Inflammatory macrophage (primary cell): ENCODE data around the gene ADCY3.

Experiments used
- DNase-seq, 2 donors: peaks; one replicate each; pipeline ENCODE4 v3.0.0-alpha.2; 2020 to 2022

Gene ADCY3

GRCh38 chr2:24874035-24874434, 46.0 kb downstream of the ADCY3 start:
- DNase-seq, result peak; percentile 74 to 89

DNA sequence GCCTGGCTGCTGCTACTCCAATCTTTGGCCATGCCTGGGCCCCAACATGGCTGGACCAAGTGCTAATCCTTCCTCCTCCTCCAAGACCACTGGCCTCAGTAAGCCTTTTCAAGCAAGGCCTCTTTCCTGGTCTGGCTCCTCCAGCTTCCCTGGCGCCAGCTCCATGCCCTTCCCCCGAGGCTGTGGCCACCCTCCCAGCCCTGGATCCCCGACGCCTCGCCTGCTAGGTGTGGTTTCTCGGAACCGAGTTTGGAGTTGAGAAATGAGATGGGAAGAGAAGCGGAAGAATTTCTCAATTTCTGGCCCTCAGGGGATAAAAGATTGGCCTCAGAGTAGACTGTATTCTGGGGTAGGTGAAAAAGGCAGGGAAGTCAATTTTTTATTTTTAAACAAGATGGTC, 46.4 kb downstream of the ADCY3 start:
- DNase-seq, result no peak

GRCh38 chr2:24872344-24873115, 47.5 kb downstream of the ADCY3 start:
- no peak for DNase-seq

DNA sequence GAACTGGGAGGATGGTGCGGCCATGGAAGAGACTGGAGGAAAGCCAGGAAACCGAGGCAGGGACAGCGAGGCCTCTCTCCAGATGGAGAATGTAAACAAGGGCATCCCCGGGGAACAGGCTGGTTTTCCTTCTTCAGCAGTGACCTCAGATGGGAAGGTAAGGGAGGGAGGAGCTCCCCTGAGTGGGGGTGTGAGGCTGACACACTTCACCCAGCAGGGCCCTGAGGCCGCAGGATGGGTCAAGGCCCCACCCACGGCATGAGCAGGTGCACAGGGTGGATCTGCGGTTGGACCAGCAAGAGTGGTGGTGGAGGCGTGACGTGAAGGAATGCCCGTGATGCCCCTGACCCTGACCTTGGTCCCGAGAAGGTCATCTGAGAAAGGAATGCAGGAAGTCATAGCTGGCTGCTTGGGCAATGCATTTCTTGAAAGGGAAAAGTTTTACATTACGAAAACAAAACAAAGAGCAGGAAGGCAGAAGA, 48.1 kb downstream of the ADCY3 start:
- DNase-seq, result no peak

DNA sequence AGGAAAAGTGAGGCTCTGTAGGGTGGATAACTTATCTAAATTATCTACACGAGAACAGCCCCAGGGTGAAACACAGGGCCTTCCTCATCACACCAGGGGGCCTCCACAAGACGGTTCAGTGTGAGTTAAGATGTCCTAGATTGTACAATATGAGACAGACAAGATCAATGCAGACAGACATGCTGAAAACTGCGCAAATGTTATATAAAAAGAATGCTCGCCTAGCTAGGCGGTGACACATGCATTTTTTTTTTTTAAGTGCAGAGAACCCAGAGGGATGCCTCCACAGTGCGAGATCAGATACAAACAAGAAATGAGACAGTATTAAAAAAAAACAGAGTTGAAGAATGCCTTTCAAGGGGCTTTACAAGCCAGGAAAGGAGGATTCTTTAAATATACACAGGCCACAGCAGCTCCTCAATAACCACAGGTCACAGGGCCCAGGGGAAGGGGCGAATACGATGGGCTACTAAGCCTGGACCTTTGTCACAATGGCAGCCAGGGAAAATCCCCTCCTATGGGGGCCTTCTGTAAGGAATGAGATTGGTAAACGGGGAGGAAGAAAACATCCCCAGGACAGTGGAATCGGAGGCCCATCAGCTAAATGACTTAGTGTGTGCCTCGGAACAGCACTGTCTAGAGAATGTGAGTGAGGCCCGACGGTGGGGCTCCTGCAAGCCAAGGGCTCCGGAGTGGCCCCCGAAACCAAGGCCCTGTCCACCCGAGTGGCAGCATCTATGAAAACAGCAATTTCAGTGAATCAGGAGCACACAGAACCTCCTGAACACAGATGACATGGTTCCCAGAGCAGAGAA, 48.9 kb downstream of the ADCY3 start:
- no peak for DNase-seq

GRCh38 chr2:24870440-24870839, 49.6 kb downstream of the ADCY3 start:
- no peak for DNase-seq

- no peak for DNase-seq
Observed at GRCh38 chr2:24866946-24867345, 53.1 kb downstream of the ADCY3 start.

DNA sequence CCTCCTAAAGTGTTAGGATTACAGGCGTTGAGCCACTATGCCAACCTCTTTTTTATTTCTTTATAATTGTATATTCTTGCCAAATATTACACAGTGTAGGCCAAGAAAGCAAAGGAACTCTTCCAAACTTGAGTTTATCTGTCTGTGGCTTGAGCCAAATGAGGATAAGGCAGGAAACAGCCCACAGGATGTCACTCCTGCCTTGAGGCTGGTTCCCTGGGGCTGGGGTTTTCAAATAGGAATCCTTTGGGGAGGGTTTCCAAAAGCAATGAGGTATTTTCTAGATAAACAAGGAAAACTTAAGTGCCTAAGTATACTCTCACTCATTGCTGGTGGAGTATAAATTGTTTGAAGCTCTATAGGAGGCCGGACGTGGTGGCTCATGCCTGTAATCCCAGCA, 56.4 kb downstream of the ADCY3 start:
- DNase-seq, result no peak

- DNase-seq, result no peak
Observed at GRCh38 chr2:24861500-24861899, 58.5 kb downstream of the ADCY3 start.

GRCh38 chr2:24860631-24861030, 59.4 kb downstream of the ADCY3 start:
- no peak for DNase-seq

DNA sequence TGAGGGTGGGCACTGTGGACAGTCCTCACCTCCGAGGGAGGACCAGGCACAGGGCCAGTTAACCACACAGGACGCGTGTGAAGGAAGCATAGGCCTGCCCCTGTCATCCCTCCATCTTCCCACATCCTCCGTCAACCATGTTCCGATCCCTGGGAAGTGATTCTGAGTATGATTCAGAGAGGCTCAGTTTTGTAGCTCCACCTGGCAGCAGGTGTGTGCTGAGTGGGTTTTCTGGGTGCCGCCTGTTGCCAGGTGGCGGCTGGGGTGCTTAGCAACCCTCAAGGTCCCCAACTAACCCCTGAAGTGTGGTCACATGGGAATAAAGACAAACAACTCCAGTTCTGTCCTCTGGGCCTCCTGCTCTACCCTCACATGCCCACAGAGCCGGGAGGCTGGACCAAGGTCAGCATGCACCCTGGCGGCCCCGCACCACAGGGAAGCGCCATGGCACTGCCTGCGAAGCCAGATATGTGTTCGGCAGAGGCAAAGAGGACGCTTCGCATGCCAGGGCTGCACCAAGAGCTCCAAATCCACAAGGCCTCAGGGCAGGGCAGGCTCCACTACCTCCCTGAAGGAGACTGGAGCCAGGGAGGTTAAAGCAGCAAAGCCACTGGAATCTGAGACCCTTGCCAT, 60.0 kb downstream of the ADCY3 start:
- DNase-seq, result no peak

DNA sequence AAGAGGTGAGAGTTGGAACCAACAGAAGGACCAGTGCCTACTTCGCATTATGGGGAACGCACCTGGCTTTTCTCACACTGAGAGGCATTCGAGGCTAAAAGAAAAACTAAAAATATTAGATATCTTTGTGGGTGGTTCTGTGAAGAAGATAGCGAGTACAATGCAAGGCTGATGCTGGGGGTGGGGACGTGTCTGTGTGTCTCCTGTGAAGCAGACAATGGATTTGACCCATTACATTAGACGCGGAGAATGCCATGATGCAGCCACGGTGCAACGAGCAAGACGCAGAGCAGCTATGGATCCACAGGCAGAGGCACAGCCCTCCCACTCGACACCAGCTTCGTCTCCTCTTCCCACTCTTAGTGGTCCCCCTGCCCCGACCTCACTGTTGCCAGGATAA, 61.0 kb downstream of the ADCY3 start:
- DNase-seq, result no peak

- no peak for DNase-seq
Observed at GRCh38 chr2:24857746-24858145, 62.3 kb downstream of the ADCY3 start.

- DNase-seq, result no peak
Observed at GRCh38 chr2:24856791-24857211, 63.2 kb downstream of the ADCY3 start.

DNA sequence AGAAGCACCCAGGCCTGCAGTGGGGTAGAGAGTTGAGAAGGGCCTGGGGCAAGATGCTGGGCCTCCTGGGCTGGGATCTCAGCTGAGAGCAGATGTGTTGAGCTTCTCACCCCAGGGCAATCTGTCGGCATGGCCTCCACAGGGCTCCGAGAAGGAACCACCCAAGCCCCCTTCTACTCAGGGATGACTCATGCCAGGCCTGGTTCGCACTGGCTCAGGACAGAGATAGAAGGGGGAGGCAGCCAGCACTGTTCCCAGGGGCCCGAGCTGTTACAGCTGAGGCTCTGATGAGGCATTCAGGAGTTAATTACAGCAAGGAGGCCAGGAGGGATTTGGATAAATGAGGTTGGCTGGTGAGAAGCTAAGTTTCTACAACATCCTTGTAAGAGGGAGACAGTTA, 64.3 kb downstream of the ADCY3 start:
- no peak for DNase-seq

DNA sequence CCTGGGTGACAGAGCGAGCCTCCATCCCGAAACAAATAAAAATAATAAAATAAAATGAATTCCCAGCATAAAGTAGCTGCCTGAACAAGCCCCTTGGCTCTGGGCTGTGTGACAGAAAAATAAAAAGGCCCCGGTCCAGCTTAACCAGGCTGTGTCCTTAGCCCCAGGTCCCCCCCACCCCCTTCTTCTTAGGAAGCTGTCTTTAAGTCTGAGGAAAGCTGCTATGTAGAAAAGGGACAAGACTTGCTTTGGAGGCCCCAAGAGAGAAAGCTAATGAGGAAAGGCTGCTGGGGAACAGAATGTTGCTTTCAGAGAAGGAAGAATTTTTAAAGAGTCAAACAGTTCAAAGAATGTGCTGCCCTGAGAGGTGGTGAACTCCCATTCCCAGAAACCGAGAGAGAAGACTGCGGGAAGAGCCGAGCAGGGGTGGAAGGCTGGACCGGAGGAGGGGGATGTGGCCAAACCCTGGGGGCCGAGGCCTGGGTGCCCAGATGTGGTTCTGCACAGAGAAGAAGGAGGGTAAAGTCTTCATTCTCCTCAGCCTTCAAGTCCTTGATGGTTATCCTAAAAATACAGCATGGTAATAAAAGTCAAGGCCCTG, 64.9 kb downstream of the ADCY3 start:
- DNase-seq, result no peak

DNA sequence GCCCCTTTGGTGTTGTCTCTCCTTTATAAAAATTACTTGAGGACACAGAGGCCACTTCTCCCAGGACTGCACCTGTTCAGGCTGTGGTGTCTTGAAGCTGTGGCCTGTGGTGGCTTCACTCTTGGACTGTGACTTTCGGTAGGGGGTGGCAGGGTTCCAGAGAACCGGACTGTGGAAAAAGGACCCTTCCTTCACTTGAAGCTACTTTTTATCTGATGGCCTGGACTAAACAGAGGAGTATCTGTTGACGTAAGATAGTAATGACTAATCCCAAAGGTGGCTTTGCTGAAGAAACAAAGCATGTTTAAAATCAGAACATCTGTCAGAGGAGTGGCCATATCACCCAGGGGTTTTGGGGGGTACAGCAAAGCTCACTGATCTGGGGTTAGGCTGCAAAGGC, 66.0 kb downstream of the ADCY3 start:
- DNase-seq, result no peak

GRCh38 chr2:24853046-24853445, 67.0 kb downstream of the ADCY3 start:
- no peak for DNase-seq

DNA sequence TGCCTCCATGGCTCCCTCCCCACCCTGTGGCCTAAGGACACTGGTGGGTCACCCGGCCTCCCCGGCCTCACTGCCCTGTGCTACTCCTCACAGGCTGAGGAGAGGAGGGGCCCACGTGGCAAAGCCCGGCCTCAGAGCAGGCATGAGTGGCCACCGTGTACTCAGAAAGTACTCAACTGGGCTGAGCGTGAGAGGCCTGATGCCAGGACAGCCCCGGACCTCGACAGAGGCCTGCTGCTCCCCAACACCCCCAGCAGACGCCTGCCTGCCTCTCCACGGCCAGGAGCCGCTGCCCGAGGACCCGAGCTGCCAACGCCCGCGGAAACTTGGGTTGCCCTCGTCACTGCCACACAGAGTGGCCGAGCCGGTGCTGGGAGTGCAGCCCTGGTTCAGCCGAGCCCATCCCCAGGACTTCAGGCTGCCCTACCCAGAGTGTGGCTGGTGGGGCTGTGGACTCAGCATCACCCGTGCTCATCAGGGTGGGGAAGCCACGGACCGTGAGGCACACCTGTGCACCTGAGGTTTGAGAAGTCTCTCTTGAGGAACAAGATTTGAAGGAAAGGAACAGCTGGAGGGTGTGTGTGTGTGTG, 67.5 kb downstream of the ADCY3 start:
- no peak for DNase-seq

- no peak for DNase-seq
Observed at GRCh38 chr2:24852026-24852425, 68.0 kb downstream of the ADCY3 start.

DNA sequence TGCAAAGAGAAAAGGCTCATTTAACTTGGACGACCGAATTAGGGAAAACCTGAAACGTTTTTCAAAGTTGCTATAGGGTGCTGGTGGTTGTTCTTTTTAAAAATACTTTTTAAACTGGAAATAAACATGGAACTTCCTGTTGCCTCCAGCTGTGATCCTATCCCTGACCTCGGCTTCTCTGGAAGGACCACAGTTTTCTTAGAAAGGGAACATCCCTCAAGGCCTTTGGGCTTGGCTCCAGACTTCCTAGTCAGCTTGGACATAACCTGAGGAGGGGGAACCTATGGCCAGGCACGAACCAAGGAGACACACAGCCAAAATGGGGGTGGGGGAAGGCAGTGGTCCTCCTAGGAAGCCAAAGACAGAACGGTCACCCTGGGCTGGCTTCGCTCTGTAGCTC, 69.1 kb downstream of the ADCY3 start:
- DNase-seq, result no peak

- no peak for DNase-seq
Observed at GRCh38 chr2:24845691-24846090, 74.3 kb downstream of the ADCY3 start.
